NCI-H2081 (cell line): ENCODE results near the gene PKHD1.

ENCODE experiments used
- DNase-seq, 2 experiments: peaks; one replicate each; lab custom pipeline; 2025; lab: John Stamatoyannopoulos, UW

PKHD1 gene

DNA sequence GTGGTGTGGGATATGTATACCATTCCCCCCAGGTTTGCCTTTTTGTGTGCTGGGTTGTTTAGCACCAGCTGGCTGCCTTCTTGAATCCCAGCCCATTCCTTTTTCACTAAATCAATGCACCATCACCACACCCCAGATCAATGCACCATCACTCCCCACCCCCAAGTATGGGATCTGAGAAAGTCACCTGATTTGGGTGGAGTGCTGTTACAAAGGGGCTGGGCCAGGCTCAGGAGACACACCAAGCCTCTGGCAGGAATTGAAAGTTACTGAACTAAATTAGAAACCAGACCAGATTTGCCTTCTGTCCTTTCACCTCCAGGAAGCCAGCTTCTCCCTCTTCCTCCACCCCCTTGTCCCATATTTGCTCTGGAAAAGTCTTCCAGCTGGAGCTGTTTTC is 19.6 kb upstream of the PKHD1 start:
- no peak for DNase-seq

DNA sequence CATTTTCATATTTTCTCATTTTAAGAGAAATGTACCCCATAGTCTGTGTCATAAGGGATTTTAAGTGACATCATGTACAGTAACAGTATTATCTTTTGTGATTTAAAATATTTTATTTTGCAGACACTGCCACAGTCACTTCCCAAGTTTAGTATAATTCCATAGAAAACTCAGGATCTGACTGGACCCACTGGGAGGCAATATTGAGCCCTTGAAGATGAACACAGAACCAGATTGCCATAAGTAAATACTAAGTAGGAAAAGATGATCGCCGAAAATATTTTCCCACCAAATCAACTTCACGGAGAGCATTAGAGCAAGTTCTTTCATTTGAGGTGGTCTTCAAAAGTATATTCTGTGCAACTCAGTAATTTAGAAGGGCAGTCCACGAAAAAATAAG is 17.6 kb upstream of the PKHD1 start:
- DNase-seq = no peak

GRCh38 chr6:52103623-52104022 is 16.2 kb upstream of the PKHD1 start:
- no peak for DNase-seq

DNA sequence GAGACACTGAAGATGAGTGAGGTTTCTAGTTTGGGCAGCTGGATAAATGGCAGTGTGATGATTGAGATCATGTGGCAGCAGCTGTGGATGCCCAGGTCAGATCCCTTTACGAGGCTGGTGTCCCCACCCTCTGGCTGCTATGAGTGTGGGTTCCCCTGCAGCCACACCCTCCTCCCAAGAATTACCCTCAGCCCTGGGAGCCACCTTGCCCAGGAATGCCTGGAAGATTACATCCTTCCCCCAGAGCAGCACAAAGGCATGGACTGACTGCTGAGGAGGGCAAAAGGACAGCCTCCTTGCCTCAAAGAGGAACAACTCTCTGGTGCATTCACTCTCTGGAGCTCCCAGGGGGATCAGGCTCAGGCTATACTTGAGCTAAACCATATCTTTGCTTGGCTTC is 15.0 kb upstream of the PKHD1 start:
- DNase-seq = no peak

GRCh38 chr6:52098721-52099120 is 11.3 kb upstream of the PKHD1 start:
- DNase-seq = no peak

GRCh38 chr6:52089758-52090348 is 2.4 kb upstream of the PKHD1 start:
- DNase-seq = no peak

GRCh38 chr6:52086741-52087140 is 672 bp downstream of the PKHD1 start:
- DNase-seq = no peak

DNA sequence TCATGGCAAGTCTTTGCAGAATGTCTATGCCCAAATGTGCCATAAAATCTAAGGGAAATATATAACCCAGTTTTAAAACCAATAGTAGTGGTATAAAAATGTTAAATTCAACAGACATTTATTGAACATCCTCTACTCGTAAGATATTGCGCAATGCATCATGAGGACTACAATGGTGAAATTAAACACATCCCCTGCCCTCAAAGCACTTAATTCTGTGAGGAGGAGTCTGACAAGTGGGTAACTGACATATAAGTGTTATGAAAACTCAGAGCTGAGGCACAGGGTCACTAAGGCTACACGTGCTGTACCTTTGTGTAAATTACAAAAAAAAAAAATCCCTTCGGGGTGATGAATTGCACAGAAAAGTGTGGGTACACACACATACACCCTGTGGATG is 6.2 kb downstream of the PKHD1 start:
- DNase-seq = no peak

- no peak for DNase-seq
These were observed 9.3 kb downstream of the PKHD1 start for GRCh38 chr6:52077961-52078625.

DNA sequence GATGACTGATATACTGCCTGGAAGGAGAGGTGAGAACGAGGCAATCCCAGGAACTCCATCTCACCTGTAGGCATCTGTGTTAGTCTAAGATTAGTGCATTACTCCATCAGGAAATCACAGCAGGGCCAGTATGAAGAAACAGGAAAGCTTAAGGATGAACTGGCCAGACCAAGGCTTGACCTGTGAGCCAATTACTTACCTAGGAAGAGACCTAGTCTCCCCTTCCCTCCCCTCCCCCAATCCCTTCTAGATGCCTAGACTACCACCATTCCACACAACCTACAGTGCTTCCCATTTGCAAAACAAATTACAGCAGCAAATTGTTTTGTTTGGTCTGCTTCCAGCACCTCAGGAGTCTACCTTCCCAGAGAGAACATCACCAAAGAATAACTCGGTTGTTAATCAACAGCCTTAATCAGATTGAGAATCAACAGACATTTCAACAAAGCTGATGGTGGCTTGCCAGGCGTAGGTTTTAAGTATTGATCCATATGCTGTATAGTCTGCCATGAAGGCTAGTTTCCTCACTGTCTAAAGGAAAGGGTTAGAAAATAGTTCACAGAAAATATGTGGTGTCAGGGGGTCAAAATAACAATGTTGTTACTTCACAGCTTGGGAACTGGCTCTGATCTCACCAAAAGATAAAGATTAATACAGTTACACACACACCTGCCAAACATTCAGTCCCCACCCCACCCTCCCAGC is 10.1 kb downstream of the PKHD1 start:
- DNase-seq = no peak

DNA sequence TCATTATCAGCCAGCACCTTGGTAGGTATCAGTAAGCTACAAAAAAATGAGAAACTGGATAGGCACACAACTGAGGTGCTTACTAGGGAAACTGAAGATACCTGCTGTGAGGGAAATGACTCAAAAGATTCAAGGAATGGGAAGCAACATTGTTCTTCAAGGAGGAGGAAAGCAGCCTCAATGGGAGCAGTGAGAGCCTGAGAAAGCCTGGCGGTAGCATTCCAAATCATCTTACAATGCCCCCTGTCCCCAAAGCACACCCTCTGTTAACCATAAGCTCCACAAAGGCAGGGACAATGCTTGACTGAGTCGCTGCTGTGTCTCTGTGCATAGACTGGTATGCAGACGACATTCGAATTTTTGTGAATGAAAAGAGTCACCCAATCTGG is 10.6 kb downstream of the PKHD1 start:
- no peak for DNase-seq

DNA sequence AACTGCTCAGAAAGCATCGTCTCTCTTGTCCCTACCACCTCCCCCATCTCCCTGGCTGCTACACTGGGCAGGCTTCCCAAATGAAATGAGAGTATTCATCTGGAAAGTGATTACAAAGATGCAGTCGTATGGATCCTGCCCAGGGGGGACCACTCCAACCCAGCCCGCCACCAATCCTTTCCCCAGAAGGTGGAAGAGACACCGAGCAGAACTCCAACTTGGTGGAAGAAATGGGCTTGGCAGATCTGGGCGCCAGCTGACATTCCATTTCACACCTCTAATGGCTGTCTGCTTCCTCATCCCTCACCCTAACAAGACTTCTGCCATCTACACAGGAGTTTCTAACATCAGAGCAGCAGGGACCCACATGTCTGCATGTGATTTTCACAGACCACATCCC is 12.7 kb downstream of the PKHD1 start:
- no peak for DNase-seq

DNA sequence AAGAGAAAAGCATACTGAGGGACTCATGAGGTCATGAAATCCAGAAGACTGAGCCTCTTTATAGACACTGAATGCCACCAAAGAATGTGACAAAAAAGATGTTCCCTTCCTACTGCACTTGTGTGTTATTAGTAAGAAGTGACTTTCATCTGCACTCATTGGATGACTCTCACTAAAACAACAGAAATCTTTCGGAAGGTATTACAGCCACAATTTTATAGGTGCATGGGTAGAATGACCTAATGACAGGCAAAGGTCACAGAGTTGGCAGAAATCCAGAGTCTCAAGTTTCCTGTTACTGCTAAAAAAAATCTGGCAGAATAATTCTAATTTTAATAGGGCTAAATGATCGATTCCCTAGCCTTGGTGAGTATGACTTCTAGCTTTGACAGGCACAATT is 13.3 kb downstream of the PKHD1 start:
- no peak for DNase-seq

DNA sequence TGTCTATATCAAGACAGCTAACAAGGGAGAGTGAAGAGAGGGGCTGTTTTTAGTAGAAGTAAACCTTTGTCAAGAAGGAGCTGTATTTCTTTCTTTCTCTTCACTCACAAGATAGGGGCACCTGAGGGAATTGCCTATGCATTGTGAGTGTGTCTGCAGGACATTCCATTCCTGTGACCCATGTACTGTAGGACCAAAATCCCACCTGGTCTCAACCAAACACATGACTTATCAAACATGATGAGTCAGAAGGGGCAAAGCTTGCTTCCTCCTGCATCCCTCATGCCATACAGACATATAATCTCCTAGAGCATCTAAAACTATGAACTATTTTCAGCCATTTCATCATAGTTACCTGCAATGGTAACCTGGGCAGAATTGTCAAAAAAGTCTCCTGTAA is 21.8 kb downstream of the PKHD1 start:
- no peak for DNase-seq

DNA sequence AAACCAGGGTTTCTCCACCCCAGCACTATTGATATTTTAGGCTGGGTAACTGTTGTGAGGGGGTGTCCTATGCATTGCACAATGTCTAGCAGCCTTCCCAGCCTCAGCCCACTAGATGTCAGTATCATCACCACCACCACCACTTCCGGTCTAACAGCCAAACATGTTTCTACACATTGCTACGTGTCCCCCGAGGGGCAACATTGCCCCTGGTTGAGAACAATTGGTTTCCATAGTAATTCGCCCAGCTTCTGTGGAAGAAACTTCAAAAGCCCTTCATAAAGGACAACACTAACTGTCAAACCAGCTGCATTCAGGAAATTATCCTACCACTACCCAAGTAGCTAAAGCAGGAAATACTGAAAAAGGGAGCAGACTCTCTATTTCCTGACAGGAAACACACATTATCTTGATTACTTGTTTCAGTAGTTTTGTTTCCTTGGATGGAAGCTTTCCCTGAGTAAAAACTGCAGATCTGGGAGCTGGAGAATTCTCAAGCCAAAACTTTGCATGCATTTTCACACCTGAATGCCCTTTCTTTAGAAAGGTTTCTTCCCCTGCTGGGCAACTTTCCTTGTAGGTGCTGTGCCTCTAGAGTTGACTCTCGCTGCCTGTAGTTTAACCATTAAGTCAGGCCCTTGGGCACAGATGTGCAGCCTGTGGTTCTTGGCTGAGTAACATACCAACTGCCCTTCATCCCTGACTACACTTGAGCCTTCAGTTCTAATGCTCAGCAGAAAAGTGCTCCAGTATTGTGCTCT is 23.6 kb downstream of the PKHD1 start:
- peak; percentile 4 to 7 for DNase-seq

- DNase-seq = no peak
These were observed 25.9 kb downstream of the PKHD1 start for GRCh38 chr6:52061481-52061880.

DNA sequence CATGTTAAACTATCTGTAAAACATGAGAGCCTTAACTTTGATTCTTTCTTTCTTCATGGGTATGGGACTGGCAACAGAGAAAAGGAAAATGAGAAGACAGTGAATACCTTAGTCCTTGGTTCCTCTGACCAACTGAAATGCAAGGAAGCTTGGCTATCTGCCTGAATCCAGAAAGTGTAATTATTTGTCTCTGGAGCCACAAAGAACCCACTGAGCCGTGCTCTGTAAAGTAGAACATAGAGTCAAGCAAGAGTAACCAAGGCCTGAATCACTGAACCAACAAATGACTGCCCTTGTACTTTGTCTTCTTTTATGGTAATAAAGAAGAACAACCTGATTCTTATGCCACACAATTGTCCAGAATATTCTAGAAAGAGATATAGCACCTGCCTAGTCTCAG is 27.6 kb downstream of the PKHD1 start:
- no peak for DNase-seq

DNA sequence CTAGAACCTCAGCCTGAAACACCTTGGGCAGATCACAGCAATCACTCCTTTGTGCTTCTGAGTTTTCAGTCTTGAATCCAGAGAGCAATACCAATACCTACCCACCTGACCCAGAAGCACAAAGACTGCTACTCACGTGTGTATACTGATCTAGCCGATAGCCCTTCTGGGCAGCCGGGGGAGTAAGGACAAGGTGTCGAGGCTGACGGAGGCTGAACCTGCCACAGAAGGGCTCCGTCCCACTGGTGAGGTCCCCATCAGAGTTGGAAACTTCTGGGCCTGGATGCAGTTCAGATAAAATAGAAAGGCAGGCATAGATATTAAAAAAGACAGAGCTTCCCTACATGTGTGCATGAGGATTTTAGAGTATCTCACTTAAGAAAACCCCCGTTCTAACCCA is 32.0 kb downstream of the PKHD1 start:
- no peak for DNase-seq

DNA sequence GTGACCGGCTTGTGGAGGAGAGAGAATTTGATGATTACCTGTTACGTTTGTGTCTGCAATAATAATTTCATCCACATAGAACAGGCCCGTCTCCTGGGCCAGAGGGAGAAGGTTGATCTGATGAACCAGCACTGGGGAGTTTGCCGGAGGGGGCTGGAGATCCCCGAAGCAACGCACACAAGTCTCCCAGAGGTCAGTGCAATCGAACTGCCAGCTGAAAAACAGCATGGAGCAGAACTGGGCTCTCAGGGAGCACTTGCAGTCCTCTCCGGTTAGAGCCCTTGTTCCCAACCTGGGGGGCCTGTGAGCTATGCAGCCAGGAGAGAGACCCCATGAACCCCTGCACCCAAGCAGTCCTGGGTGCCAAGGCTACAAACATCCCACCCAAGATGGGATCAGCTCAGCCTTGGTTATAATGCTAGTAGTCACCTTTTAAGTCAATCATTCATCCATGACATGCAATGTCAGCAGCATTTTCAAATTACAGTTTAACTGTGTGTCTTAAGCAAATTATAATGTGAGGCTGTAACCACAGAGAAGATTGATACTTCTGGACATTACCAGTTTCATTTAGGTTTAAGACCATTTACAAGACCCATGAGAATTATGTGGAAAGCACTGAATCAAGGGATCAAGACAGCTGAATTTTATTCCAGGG is 34.2 kb downstream of the PKHD1 start:
- no peak for DNase-seq

DNA sequence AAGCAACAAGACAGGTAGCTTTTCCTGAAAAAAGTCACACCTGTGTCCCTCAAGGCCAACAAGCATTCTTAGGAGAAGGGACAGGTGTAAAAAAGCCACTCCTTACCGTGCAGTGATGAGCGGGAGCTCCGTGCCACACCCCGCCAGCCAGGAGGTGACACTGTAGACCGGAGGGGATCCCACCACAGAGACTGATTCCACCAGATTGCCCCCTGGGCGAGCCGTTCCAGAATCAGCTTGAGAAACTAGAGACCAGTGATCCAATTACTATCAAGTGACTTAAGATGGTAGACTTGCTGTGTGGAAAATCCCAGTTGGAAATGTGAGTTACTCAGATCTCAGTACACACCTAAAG is 37.4 kb downstream of the PKHD1 start:
- no peak for DNase-seq

- DNase-seq = peak; percentile 23 to 37
These were observed 38.0 kb downstream of the PKHD1 start for GRCh38 chr6:52049252-52050050.

DNA sequence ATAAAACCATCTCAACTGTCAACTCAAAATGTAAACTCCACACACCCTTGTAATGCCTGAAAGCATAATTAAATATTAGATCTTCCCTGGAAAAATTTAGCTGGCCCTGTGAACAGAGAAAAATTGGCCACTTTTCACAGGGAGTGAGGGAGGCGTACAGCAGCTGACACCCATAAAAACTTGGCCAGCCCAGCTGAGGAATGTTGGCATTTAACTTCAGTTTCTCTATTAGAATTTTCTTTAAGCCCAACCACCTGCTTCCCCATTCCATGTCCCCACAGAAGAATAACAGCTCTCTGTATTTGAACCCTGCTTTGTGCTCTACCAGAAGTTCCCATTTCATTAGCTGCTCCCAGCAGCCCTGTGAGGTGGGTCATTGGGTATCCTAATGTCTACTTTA is 41.0 kb downstream of the PKHD1 start:
- DNase-seq = no peak
